Colonic mucosa (tissue), 4 donors: ENCODE measurements around the gene BRF1. TPM values are rescaled to one million over a fixed set of nuclear protein-coding genes. Genes with fewer than 3 reads are reported as not detected.

ENCODE experiments used
- DNase-seq: peaks from one replicate; pipeline ENCODE4 v3.0.0-alpha.2; 2020
- H3K27ac ChIP-seq: fragments of 200-600 bp; one replicate; pipeline ENCODE4 v1.8.0; 2021
- H3K27me3 ChIP-seq: fragments of 200-600 bp; one replicate; pipeline ENCODE4 v1.8.0; 2021
- H3K36me3 ChIP-seq: fragments of 200-600 bp; one replicate; pipeline ENCODE4 v1.8.0; 2021
- H3K4me1 ChIP-seq: fragments of 200-600 bp; one replicate; pipeline ENCODE4 v1.8.0; 2021; ENCODE audit warnings: mild to moderate bottlenecking
- H3K4me3 ChIP-seq: fragments of 200-600 bp; one replicate; pipeline ENCODE4 v1.8.0; 2021
- H3K9ac ChIP-seq, 2 donors: one replicate each; pipeline ENCODE4 v1.7.0; 2013; ENCODE audit warnings: control low read depth in 2 of 2, low read depth in 2 of 2, low read length in 2 of 2
- H3K9me3 ChIP-seq: fragments of 200-600 bp; one replicate; pipeline ENCODE4 v1.8.0; 2021
- intact Hi-C: fragments of 100-400 bp; cut with DNase I; formaldehyde crosslinking; loops from one replicate; pipeline ENCODE4 v1.14.1; 2022
- total RNA-seq, 2 donors: library from RNA; stranded (reverse); fragmentation: NEBNext Ultra II Directional in 1 of 2; extraction: Animal tissue kit (Norgen Biotek cat#: 25700) in 1 of 2; gene quantifications; one replicate each; pipeline ENCODE4 v1.2.1, GENCODE V29; 2021
- TF ChIP-seq, protein P1 (sequence below): fragments of 200-600 bp; IDR thresholded peaks from one replicate; pipeline ENCODE4 v1.8.0; 2022; ENCODE audit warnings: antibody characterized with exemption, mild to moderate bottlenecking
- donor health status: healthy.
- donor health status: DM: no; HTN: no; CAD: no.
- donor health status: DM: no; HTN: no; CAD: no.

Gene BRF1
- total RNA-seq, 2 donors from 2014 or later = 27.2 to 40.6 TPM

DNA sequence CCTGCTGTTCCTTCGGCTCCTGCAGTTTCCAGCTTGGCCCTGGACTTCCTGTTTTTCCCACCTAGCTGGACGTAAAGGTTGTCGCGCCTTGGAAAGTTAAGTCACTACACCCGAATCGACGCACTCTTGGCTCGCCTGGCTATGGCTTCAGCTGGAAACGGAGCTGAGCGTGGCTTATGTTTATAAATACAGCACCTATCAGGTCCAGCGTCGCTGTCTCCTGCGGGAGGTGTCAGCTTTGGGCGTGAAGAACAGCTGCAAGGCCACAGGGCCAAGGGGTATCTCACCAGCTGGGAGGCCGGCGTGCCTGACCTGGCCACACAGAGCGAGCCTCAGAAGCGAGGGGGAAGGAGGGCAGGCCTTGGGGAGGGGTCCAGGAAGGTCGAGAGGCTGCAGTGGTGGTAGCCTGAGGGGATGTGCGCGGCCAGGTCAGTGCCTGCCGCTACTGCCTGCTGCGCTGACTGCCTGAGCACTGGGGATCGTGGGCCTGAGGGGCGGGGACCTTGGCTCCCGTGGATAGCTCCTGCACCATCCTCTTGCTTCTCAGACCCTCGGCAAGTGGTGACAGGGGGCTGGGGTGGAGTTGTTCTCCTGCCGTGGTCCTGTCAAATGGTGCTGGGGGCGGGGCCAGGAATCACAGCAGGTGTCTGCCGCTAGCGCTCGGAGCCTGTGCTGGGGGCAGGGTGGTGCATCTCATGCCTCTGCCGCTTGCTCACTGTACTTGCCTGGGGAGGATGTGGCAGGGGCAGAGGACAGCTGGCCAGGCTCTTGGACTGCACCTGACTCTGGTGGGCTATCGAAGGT lies 26.3 kb upstream of the BRF1 start:
- TF ChIP-seq, protein P1, sequence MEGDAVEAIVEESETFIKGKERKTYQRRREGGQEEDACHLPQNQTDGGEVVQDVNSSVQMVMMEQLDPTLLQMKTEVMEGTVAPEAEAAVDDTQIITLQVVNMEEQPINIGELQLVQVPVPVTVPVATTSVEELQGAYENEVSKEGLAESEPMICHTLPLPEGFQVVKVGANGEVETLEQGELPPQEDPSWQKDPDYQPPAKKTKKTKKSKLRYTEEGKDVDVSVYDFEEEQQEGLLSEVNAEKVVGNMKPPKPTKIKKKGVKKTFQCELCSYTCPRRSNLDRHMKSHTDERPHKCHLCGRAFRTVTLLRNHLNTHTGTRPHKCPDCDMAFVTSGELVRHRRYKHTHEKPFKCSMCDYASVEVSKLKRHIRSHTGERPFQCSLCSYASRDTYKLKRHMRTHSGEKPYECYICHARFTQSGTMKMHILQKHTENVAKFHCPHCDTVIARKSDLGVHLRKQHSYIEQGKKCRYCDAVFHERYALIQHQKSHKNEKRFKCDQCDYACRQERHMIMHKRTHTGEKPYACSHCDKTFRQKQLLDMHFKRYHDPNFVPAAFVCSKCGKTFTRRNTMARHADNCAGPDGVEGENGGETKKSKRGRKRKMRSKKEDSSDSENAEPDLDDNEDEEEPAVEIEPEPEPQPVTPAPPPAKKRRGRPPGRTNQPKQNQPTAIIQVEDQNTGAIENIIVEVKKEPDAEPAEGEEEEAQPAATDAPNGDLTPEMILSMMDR = no peak
- Histone ChIP-seq H3K27ac (no peak overlapping the region), H3K9ac (no peak overlapping the region), H3K36me3 (no peaks in the 10 kb centered on the region), H3K4me1 (no peaks in the 10 kb centered on the region), H3K27me3 (no peaks in the 10 kb centered on the region), H3K4me3 (no peak overlapping the region), H3K9me3 (no peaks in the 10 kb centered on the region)
- no peak for DNase-seq
- intact Hi-C loops = no loop called here

DNA sequence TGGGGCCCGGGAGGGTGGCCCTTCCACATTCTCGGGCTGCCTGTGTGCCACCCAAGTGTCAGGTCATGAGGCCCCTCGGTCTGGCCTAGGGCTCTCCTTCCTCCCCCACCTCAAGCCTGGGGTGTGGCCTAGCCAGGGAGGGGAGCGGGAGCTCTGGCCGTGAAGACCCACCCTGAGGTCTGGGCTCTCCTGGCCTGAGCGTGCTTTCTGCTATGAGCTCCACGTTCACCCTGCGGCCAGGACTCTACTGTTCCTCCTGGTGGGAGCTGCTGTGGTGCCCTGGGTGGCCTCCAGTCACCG lies 25.7 kb upstream of the BRF1 start:
- Histone ChIP-seq H3K4me1 (no peaks in the 10 kb centered on the region), H3K27me3 (no peaks in the 10 kb centered on the region), H3K9ac (no peak overlapping the region), H3K36me3 (no peaks in the 10 kb centered on the region), H3K27ac (no peak overlapping the region), H3K9me3 (no peaks in the 10 kb centered on the region), H3K4me3 (no peak overlapping the region)
- no peak for DNase-seq
- intact Hi-C loops = no loop called here
- TF ChIP-seq, protein P1 = no peak

DNA sequence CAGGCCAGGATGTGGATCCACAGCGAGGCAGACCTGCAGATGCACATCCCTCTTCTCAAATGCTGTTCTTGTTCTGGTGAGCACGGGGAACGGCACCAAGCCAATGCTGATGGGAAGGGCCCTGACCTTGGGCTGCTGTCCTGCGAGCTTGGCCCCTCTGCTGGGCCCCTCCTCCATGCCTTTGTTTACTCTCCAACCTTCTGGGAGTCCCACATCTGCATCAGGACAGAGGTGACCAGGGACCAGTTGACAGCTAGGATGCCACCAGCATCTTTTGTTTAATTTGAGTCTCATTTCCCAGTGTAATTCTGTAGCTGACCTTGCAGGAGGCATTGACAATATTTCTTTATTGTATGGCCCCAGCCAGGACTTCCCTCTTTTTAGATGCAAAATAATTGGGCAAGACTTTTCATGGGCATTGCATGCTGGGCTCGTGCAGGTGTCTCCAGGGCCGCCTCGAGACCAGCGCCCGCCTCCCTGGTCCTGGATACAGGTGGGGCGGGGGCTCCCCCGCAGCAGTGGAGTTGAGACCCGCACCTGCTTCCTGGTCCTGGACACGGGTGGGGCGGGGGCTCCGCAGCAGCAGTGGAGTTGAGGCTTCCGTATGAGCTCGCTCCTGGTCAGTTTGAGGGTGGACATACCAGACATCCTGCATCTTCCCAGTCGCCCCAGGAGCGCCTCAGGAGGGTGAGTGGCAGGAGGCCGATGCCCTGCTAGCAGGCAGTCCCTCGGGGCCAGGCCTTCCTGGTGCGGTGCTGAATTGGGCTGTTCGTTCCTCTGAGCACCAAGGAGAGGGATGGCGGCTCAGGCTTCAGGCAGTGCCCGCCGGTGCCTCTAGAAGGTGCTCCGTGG lies 25.1 kb upstream of the BRF1 start:
- no peak for DNase-seq
- intact Hi-C loops = no loop called here
- Histone ChIP-seq H3K27me3 (no peaks in the 10 kb centered on the region), H3K9ac (no peak overlapping the region), H3K9me3 (no peaks in the 10 kb centered on the region), H3K27ac (no peak overlapping the region), H3K4me3 (no peak overlapping the region), H3K36me3 (no peaks in the 10 kb centered on the region), H3K4me1 (no peaks in the 10 kb centered on the region)
- TF ChIP-seq, protein P1 = no peak

DNA sequence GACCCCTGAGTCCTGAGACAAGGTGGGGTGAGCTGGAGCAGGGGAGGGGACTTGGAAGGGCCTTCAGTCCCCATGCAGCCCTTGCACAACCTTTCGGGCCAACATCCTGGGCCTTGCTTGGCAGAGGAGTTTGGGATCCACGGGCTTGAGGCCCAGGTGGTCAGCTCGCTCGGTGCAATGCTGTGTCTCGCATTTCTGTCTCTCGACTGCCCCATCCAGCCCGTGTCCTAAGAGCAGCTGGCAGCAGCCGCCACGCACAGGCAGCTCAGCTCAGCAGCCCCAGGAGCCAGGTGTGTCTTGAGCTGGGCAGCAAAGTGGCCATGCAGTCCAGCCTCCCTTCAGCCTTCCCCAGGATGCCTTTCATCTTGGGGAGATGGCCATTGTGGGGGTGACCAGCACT lies 24.5 kb upstream of the BRF1 start:
- TF ChIP-seq, protein P1 = no peak
- Histone ChIP-seq H3K4me1 (no peaks in the 10 kb centered on the region), H3K9me3 (no peaks in the 10 kb centered on the region), H3K9ac (no peak overlapping the region), H3K27me3 (no peaks in the 10 kb centered on the region), H3K27ac (no peak overlapping the region), H3K4me3 (no peak overlapping the region), H3K36me3 (no peaks in the 10 kb centered on the region)
- DNase-seq = no peak
- intact Hi-C loops = no loop called here

DNA sequence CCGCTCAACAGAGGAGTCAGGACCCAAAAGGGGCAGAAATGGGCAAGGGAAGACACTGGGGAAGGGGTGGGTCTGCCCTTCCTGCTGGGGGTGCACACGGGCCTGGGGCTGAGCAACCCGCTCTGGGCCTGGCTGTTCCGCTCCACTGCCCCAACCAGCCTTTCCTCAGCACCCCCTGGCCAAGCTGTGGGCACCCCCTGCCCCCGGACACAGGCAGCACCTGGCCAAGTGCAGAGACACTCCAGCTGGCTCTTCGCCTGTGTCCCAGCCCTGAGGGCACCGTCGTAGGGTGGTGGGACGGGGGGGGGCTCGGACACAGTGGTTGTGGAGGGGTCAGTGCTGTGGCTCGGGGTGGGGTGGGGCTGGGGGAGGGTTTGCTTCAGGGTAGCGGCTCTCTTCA lies 24.1 kb upstream of the BRF1 start:
- no peak for DNase-seq
- intact Hi-C loops = no loop called here
- H3K4me3 ChIP-seq = no peak overlapping the region
- H3K9me3 ChIP-seq = no peaks in the 10 kb centered on the region
- no peak overlapping the region for H3K27ac ChIP-seq
- H3K9ac ChIP-seq = no peak overlapping the region
- H3K4me1 ChIP-seq = no peaks in the 10 kb centered on the region
- H3K27me3 ChIP-seq = no peaks in the 10 kb centered on the region
- TF ChIP-seq, protein P1 = no peak
- no peaks in the 10 kb centered on the region for H3K36me3 ChIP-seq
